ENCODE measurements around the gene NCOA3.

Gene NCOA3

DNA sequence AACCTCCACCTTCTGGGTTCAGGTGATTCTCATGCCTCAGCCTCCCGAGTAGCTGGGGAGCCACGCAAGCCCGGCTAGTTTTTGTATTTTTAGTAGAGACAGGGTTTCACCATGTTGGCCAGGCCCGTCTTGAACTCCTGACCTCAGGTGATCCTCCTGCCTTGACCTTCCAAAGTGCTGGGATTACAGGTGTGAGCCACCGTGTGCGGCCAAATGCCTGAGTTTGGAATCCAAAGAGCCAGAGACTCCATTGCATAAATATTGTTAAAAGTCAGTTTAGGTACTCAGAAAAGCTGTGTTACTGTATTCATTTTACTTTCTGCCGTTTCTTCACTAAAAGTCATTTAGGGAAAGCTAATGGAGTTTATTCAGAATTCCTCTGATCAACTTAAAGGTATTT, 146.3 kb downstream of the NCOA3 start:
- Mint-ChIP-seq H3K27me3 (no peaks in the 10 kb centered on the region), H3K4me1 (ENCODE audit: low read depth) (no peaks in the 10 kb centered on the region), H3K9me3 (no peaks in the 10 kb centered on the region), H3K4me3 (no peak overlapping the region), H3K36me3 (ENCODE audit: low read depth) (peaks cover 81% of the 10 kb centered on the region), H3K27ac (no peak overlapping the region)

DNA sequence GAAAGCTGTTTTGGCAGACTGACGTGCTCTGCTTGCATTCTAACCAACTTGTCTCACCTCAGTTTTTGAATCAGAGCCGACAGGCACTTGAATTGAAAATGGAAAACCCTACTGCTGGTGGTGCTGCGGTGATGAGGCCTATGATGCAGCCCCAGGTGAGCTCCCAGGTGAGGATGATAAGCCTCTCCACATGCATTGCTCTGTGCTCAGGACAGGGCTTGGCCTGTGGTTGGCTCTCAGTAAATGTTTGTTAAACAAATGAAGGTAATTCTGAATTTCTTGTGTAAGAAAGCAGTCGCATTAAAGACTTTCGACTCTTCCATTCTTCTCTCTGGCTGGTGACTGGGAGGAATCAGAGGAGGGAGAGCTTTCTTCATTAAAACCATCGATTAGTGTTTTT, 147.3 kb downstream of the NCOA3 start:
- peak overlapping the region; percentile 15 for H3K27ac Mint-ChIP-seq
- peaks cover 79% of the 10 kb centered on the region for H3K36me3 Mint-ChIP-seq (ENCODE audit: low read depth)
- no peaks in the 10 kb centered on the region for H3K9me3 Mint-ChIP-seq
- no peaks in the 10 kb centered on the region for H3K27me3 Mint-ChIP-seq
- no peak overlapping the region for H3K4me3 Mint-ChIP-seq
- H3K4me1 Mint-ChIP-seq (ENCODE audit: low read depth) = no peaks in the 10 kb centered on the region

DNA sequence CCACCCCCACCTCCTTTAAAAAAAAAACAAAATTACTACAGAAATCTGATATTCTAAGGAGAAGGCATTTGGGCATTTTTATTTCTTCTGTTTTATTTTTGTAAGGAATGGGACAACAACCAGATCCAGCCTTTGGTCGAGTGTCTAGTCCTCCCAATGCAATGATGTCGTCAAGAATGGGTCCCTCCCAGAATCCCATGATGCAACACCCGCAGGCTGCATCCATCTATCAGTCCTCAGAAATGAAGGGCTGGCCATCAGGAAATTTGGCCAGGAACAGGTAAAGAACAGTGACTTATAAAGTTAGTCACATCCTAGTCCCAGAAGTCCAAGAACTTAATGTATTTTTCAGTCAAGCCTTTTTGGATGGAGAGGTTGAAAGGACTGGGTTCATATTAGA, 150.6 kb downstream of the NCOA3 start:
- Mint-ChIP-seq H3K4me1 (ENCODE audit: low read depth) (no peaks in the 10 kb centered on the region), H3K27ac (no peak overlapping the region), H3K4me3 (no peak overlapping the region), H3K36me3 (ENCODE audit: low read depth) (peaks cover 80% of the 10 kb centered on the region), H3K9me3 (no peaks in the 10 kb centered on the region), H3K27me3 (no peaks in the 10 kb centered on the region)

DNA sequence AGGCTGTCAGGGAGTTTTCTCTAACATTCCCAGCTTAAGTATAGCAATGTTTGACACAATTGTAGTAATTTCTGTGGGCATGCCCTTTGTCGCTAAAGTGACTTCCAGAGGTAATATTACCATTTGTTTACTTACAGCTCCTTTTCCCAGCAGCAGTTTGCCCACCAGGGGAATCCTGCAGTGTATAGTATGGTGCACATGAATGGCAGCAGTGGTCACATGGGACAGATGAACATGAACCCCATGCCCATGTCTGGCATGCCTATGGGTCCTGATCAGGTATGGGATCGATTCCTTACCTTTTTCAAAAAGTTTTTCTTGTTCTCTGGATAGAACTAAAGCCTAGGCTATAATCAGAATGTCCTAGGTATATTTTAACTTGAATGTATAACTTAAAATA, 151.1 kb downstream of the NCOA3 start:
- H3K9me3 Mint-ChIP-seq = no peaks in the 10 kb centered on the region
- H3K27me3 Mint-ChIP-seq = no peaks in the 10 kb centered on the region
- H3K4me1 Mint-ChIP-seq (ENCODE audit: low read depth) = no peaks in the 10 kb centered on the region
- peaks cover 80% of the 10 kb centered on the region for H3K36me3 Mint-ChIP-seq (ENCODE audit: low read depth)
- no peak overlapping the region for H3K27ac Mint-ChIP-seq
- no peak overlapping the region for H3K4me3 Mint-ChIP-seq

DNA sequence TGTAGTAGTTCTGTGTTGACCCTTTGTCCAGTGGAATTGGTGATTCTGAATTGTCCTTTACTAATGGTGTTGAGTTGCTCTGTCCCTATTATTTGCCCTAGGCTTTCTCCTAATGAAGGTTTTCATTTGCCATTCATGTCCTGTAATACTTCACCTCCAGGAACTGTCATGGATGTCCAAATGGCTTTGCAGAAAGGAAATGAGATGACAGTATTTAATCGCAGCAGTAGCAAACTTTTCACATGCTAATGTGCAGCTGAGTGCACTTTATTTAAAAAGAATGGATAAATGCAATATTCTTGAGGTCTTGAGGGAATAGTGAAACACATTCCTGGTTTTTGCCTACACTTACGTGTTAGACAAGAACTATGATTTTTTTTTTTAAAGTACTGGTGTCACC, 152.2 kb downstream of the NCOA3 start:
- no peaks in the 10 kb centered on the region for H3K4me1 Mint-ChIP-seq (ENCODE audit: low read depth)
- no peaks in the 10 kb centered on the region for H3K9me3 Mint-ChIP-seq
- no peaks in the 10 kb centered on the region for H3K27me3 Mint-ChIP-seq
- H3K4me3 Mint-ChIP-seq = no peak overlapping the region
- no peak overlapping the region for H3K27ac Mint-ChIP-seq
- peaks cover 74% of the 10 kb centered on the region for H3K36me3 Mint-ChIP-seq (ENCODE audit: low read depth)

DNA sequence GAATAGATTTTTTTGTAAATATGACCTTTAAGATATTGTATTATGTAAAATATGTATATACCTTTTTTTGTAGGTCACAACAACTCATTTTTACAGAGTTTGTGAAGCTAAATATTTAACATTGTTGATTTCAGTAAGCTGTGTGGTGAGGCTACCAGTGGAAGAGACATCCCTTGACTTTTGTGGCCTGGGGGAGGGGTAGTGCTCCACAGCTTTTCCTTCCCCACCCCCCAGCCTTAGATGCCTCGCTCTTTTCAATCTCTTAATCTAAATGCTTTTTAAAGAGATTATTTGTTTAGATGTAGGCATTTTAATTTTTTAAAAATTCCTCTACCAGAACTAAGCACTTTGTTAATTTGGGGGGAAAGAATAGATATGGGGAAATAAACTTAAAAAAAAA, 152.7 kb downstream of the NCOA3 start:
- H3K36me3 Mint-ChIP-seq (ENCODE audit: low read depth) = peaks cover 69% of the 10 kb centered on the region
- no peak overlapping the region for H3K4me3 Mint-ChIP-seq
- no peaks in the 10 kb centered on the region for H3K9me3 Mint-ChIP-seq
- H3K4me1 Mint-ChIP-seq (ENCODE audit: low read depth) = no peaks in the 10 kb centered on the region
- no peaks in the 10 kb centered on the region for H3K27me3 Mint-ChIP-seq
- H3K27ac Mint-ChIP-seq = no peak overlapping the region

DNA sequence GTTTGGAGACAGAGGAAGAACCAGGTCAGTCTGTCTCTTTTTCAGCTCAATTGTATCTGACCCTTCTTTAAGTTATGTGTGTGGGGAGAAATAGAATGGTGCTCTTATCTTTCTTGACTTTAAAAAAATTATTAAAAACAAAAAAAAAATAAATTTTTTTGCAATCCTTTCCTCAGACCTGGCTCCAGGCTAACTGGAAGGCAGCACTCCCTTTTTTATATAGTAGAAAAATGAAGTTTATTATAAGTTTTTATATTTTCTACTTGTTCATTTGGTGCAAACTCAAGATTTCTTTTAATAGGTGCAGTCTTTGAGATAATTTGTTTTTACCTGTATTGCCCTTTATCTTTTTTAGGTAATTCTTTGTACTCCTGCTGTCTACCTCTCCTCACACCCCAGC, 153.9 kb downstream of the NCOA3 start:
- no peaks in the 10 kb centered on the region for H3K4me1 Mint-ChIP-seq (ENCODE audit: low read depth)
- H3K27ac Mint-ChIP-seq = peak overlapping the region; percentile 52
- H3K9me3 Mint-ChIP-seq = no peaks in the 10 kb centered on the region
- no peaks in the 10 kb centered on the region for H3K27me3 Mint-ChIP-seq
- no peak overlapping the region for H3K4me3 Mint-ChIP-seq
- peaks cover 62% of the 10 kb centered on the region for H3K36me3 Mint-ChIP-seq (ENCODE audit: low read depth)

DNA sequence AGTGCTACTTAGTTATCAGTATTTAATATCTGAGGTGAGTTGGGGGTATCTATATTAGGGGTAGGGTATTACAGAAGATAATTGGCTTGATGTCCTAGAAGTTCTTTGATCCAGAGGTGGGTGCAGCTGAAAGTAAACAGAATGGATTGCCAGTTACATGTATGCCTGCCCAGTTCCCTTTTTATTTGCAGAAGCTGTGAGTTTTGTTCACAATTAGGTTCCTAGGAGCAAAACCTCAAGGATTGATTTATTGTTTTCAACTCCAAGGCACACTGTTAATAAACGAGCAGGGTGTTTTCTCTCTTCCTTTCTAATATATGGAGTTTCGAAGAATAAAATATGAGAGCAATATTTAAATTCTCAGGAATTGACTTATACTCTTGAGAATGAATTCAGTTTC, 154.6 kb downstream of the NCOA3 start:
- Mint-ChIP-seq H3K27ac (no peak overlapping the region), H3K36me3 (ENCODE audit: low read depth) (peaks cover 62% of the 10 kb centered on the region), H3K27me3 (no peaks in the 10 kb centered on the region), H3K4me1 (ENCODE audit: low read depth) (no peaks in the 10 kb centered on the region), H3K9me3 (no peaks in the 10 kb centered on the region), H3K4me3 (no peak overlapping the region)

DNA sequence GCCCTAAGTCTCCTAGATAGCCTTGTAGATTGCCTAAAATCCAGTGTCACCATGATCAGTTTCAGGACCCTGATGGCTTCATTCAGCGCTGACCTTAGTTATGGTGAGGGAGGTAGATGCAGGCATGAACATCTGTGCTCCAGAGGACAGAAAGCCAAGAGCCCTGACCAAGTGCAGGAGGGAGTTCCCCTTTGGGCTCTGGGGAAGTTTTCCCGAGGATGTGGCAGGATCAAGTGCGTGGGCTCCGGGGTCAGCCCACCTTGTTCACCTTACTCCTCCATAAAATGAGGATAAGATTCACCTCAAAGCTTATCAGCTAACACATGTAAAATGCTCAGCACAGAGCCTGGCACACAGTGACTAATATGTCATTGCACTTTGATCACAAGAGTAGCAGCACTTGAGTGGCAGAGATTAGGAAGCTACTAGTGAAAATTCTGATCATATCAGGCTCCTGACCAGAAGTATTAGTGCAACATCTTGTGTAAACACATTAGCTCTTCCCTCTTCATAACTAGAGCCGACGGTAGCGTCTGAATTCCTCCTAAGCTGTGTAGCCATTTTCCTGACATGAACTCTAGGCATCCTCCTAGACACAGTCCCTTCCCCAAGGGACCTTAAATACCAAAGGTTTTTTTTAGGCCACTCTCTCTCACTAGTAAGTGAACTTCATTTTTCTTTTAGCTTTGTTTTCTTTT, 158.4 kb downstream of the NCOA3 start:
- Mint-ChIP-seq H3K36me3 (ENCODE audit: low read depth) (peaks cover 45% of the 10 kb centered on the region), H3K4me1 (ENCODE audit: low read depth) (peaks cover 3% of the 10 kb centered on the region), H3K4me3 (no peak overlapping the region), H3K27me3 (no peaks in the 10 kb centered on the region), H3K27ac (peak overlapping the region; percentile 18), H3K9me3 (no peaks in the 10 kb centered on the region)

DNA sequence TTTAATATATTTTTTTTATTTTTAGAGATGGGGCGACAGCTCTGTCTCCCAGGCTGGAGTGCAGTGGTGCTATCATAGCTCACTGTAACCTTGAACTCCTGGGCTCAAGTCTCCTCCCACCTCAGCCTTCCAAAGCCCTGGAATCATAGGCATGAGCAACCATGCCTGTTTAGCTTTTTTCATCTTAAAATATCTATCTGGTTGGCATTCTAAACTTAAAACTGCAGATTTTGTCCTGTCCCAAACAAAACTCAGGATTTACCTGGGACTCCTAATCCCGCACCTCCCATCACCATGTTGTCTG, 158.9 kb downstream of the NCOA3 start:
- Mint-ChIP-seq H3K27me3 (no peaks in the 10 kb centered on the region), H3K36me3 (ENCODE audit: low read depth) (peaks cover 40% of the 10 kb centered on the region), H3K9me3 (no peaks in the 10 kb centered on the region), H3K4me3 (no peak overlapping the region), H3K4me1 (ENCODE audit: low read depth) (peaks cover 3% of the 10 kb centered on the region), H3K27ac (peak overlapping the region; percentile 2)

DNA sequence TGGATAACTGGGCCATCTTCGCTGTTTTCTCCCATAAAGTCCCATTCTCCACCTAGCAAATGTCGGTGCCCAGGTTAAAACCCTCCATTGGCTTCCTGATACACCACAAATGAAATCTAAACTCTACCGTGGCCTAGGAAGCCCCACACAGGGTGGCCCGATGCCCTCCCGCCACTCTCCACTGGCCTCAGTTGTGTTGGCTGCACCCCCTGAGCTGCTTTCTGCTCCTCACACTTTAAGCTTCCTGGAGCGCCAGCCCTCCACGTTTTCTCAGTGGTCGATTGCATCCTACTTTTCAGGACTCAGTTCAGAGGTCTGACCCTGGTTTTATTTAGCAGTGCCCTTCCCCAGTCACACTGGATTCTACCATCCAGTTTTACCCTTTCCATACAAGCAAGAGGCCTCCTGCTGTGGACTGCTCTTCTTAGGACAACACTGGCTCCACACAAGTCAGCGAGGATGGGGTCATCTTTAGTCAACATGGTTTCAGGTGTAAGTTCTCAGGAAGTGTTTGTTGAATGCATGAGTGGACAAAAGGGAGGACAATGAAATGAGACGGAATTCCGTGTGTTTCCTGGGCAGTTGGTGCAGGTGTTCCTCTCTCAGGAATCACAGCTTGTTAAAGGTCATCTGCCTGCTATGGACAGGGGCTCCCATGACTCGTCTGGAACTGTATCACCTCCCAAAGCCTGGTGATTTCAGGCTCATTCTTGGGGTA, 159.5 kb downstream of the NCOA3 start:
- Mint-ChIP-seq H3K36me3 (ENCODE audit: low read depth) (peaks cover 36% of the 10 kb centered on the region), H3K27me3 (no peaks in the 10 kb centered on the region), H3K9me3 (no peaks in the 10 kb centered on the region), H3K27ac (peak overlapping the region; percentile 2), H3K4me1 (ENCODE audit: low read depth) (peaks cover 3% of the 10 kb centered on the region), H3K4me3 (no peak overlapping the region)

DNA sequence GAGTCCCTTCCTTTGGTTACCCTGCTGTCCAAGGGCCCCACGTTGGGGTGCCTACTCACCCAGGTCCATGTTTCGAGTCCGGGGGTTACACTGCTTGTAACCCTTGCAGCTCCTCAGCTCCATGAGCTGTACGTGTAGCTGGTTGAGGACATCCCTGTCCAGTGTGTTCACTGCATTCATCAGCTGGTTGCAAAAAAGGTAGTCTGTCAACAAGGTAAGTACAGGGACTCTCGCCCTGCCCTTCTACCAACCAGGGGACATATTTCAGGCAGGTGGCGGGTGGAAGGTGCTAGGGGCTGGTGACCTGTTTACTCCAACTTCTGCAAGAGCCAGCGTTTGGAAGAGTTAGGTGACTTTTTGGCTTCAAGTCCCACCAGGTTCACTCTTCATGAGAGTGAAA, 160.0 kb downstream of the NCOA3 start:
- peaks cover 3% of the 10 kb centered on the region for H3K4me1 Mint-ChIP-seq (ENCODE audit: low read depth)
- H3K36me3 Mint-ChIP-seq (ENCODE audit: low read depth) = peaks cover 30% of the 10 kb centered on the region
- H3K27me3 Mint-ChIP-seq = no peaks in the 10 kb centered on the region
- H3K4me3 Mint-ChIP-seq = no peak overlapping the region
- no peaks in the 10 kb centered on the region for H3K9me3 Mint-ChIP-seq
- H3K27ac Mint-ChIP-seq = no peak overlapping the region

DNA sequence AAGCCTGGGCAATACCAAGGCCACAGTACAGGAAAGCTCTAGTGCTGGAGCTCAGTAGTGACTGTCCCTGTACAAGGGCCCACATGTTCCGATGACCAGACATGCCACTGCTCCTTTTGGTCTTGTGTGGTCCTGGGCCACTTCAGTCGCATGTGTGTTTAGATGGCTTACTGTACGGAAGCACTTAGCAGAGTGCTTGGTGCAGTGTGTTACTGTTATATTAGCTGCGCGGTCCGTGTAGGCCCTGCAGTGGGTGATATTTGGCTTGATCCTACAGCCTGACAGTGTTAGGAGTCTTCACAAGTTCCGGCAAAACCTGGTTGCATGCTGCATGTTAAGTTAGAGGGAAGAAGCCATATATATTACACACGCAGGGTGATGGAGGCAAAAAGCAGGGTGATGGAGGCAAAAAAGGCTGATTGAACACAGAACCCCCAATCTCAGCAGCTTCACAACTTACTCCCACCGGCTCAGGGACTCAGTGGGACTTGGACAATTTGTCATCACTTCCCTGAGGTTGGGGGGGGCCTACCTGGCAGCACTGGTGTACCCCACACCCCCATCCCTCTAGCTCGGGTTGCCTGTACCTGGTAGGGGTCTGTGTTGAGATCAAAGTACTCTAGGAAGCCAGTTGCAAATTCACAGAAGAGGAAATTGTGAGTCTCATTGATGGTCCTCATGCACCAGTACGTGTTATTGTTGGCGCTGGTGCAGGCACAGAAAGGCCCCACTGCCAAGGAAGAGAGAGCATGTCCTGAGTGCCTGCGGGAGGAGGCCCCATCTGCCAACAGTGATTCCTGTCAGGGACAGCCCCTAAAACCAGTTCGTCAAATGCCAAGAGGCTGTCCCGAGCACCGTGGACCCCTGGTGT, 161.0 kb downstream of the NCOA3 start:
- no peak overlapping the region for H3K4me3 Mint-ChIP-seq
- H3K4me1 Mint-ChIP-seq (ENCODE audit: low read depth) = peaks cover 3% of the 10 kb centered on the region
- H3K36me3 Mint-ChIP-seq (ENCODE audit: low read depth) = peaks cover 20% of the 10 kb centered on the region
- H3K27me3 Mint-ChIP-seq = no peaks in the 10 kb centered on the region
- no peaks in the 10 kb centered on the region for H3K9me3 Mint-ChIP-seq
- H3K27ac Mint-ChIP-seq = no peak overlapping the region

DNA sequence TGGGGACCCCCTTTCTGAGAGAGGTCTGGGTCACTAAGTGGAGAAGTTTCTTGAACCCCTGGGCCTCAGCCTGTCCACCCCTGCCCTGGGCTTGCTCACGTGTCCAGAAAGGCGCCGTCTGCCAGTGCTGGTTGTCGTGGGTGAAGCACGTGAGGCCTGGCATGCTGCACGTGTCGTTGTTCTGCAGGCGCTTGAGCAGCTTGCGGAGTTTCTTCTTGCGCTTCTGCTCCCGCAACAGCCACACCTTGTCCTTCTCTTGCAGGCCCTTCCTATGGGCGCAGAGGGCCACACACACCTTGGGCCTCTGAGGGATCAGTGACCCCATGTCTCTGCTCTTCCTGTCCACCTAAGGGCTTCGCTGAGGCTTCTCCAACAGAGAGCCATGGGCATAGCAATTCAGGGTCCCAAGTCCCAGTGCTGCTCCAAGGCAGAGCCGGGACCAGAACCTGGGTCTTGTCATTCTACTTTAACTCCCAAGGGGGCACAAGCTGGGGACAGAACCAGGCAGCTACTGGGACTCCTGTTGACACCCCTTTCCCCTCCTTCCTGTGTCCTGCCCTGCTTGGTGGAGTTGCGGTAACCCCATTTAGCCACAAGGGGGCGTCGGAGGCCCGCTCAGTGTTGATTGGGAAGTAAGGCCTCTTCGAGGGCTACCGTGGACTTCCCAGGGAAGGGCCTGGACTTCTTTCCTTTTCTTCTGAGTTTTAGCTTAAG, 161.8 kb downstream of the NCOA3 start:
- Mint-ChIP-seq H3K27ac (no peak overlapping the region), H3K4me3 (no peak overlapping the region), H3K27me3 (no peaks in the 10 kb centered on the region), H3K4me1 (ENCODE audit: low read depth) (peaks cover 3% of the 10 kb centered on the region), H3K36me3 (ENCODE audit: low read depth) (peaks cover 16% of the 10 kb centered on the region), H3K9me3 (no peaks in the 10 kb centered on the region)

DNA sequence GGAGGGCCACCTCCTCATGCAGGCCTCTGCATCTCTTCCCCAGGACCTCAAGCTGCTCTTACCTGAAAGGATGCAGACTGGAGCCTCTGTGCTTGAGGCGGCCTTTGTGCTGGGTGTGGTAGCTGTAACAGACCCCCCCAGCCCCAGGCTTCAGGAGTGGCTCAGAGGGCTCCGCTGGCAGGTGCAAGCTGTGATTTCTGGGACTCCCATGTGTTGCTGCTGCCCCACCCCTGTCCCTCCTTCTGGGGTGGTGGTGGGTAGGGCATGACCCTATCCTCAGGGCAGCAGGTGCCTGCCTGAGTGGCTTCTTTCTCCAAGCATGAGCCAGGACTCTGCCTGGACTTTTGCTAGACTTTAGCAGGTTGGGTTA, 162.4 kb downstream of the NCOA3 start:
- Mint-ChIP-seq H3K27me3 (no peaks in the 10 kb centered on the region), H3K4me3 (no peak overlapping the region), H3K27ac (no peak overlapping the region), H3K9me3 (no peaks in the 10 kb centered on the region), H3K36me3 (ENCODE audit: low read depth) (peaks cover 16% of the 10 kb centered on the region), H3K4me1 (ENCODE audit: low read depth) (peaks cover 3% of the 10 kb centered on the region)
